Aorta (tissue), 5 donors: Measurements from ENCODE around the gene KCNH5. TPM values are rescaled to one million over a fixed set of nuclear protein-coding genes. Genes with fewer than 3 reads are reported as not detected.

Source experiments
- ATAC-seq: fragments of 200-7000 bp; cut with Tn5 transposase; one replicate; pipeline ENCODE4 v1.9.1; 2022; ENCODE audit warnings: moderate library complexity; ENCODE audit not compliant: low FRiP score
- DNase-seq, 2 donors: peaks; one replicate each; pipeline ENCODE4 v3.0.0-alpha.2; 2020
- H3K27ac ChIP-seq, 2 donors: one replicate each; pipeline ENCODE4 v1.5.1; 2013; ENCODE audit warnings: low read length in 2 of 2, mild to moderate bottlenecking in 2 of 2, moderate library complexity in 2 of 2, control low read depth in 1 of 2, inconsistent platforms in 1 of 2, low read depth in 1 of 2
- H3K27me3 ChIP-seq, 2 donors: one replicate each; pipeline ENCODE4 v1.6.1; 2013; ENCODE audit warnings: control low read depth in 1 of 2, low read length in 1 of 2, mild to moderate bottlenecking in 1 of 2, moderate library complexity in 1 of 2; ENCODE audit not compliant: insufficient read depth in 2 of 2, control insufficient read depth in 1 of 2
- H3K36me3 ChIP-seq, 2 donors: one replicate each; pipeline ENCODE4 v1.6.1; 2013; ENCODE audit warnings: control low read depth in 1 of 2, low read length in 1 of 2, mild to moderate bottlenecking in 1 of 2; ENCODE audit not compliant: insufficient read depth in 2 of 2, control insufficient read depth in 1 of 2
- H3K4me1 ChIP-seq, 2 donors: one replicate each; pipeline ENCODE4 v1.6.1; 2013; ENCODE audit warnings: low read length in 2 of 2, control low read depth in 1 of 2, mild to moderate bottlenecking in 1 of 2, moderate library complexity in 1 of 2; ENCODE audit not compliant: insufficient read depth in 2 of 2, control insufficient read depth in 1 of 2
- H3K4me3 ChIP-seq, 2 donors: one replicate each; pipeline ENCODE4 v1.5.1; 2013; ENCODE audit warnings: low read length in 2 of 2, control low read depth in 1 of 2, mild to moderate bottlenecking in 1 of 2
- H3K9me3 ChIP-seq: one replicate; pipeline ENCODE4 v1.6.1; 2013; ENCODE audit warnings: mild to moderate bottlenecking, low read length; ENCODE audit not compliant: control insufficient read depth
- WGBS, 2 donors: extraction: QIAGEN DNeasy Blood & Tissue Kit; methylation state at CpG; one replicate each; pipeline ENCODE4 v1.1.7; 2013; 5-methylcytosine and 5-hydroxymethylcytosine counted together
- intact Hi-C, 2 donors: fragments of 100-400 bp; cut with DNase I; formaldehyde crosslinking; loops; one replicate each; pipeline versions ENCODE4 v1.14.2 to v1.15.0; 2022
- polyA plus RNA-seq, 2 donors: library from polyadenylated mRNA; stranded (reverse); fragments of 200-250 nt; gene quantifications; one replicate each; pipeline ENCODE4 v1.2.3, GENCODE V29; 2013
- total RNA-seq, 2 donors: library from RNA; stranded (reverse); fragmentation: NEBNext Ultra II Directional; extraction: Animal tissue kit (Norgen Biotek cat#: 25700); gene quantifications; one replicate each; pipeline ENCODE4 v1.2.1, GENCODE V29; 2021
- donor health status: healthy with polysubstance abuse.
- donor health status: Bipolar disorder and iron deficiency.
- donor health status: DM: no; HTN: no; CAD: no.
- donor health status: DM: no; HTN: no; CAD: no.
- donor health status: DM: yes; HTN: yes; CAD: no.

Gene KCNH5
- total and polyA plus RNA-seq, 4 donors = not detected

DNA sequence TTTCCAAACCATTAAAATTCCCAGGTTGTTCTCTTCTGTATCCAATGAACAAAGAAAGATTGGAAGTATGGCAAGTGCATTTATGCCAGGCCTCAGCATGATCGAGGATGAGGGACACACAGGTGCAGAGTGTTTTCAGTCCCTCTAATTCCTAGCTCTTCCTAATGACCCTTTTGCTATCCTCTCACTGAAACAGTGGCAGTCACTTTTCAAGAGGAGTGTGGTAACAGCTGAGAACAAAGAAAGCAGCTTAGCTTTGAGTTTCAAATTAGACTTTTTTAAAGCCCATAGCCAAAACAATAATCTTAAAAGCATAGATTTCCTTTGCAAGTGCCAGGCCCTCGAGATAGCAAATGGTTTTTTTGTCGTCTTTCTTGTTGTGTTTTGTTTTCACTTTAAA, 110.8 kb downstream of the KCNH5 start:
- no peaks in the 10 kb centered on the region for H3K9me3 ChIP-seq
- DNase-seq (no peak), ATAC-seq (no peak)
- WGBS, 2 donors = 24 to 40% methylated on average over 3 of the region's 3 CpGs
- H3K4me3 ChIP-seq = no peak overlapping the region
- intact Hi-C loops = no loop called here
- no peak overlapping the region for H3K27ac ChIP-seq
- no peaks in the 10 kb centered on the region for H3K36me3 ChIP-seq
- H3K4me1 ChIP-seq = no peaks in the 10 kb centered on the region
- no peaks in the 10 kb centered on the region for H3K27me3 ChIP-seq

DNA sequence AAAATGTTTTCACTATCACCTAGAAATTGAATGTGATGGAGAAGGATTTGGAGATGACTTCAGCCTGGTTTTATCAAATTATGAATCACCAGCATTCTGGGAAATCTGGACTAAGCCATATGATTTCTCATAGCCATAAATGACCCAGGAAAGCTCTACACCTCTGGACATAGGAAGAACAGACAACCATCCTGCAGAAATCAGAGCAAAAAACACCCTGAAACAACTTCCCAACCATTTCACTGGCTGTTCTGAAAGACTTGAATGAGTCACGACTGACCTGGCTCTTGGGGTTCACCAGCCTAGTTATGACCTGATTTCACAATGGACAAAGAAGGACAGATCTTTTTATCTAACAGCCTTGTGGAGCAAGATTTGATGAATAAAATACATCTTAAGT, 123.8 kb downstream of the KCNH5 start:
- intact Hi-C loops = no loop called here
- DNase-seq = no peak
- no peak for ATAC-seq
- Histone ChIP-seq H3K27me3 (no peaks in the 10 kb centered on the region), H3K27ac (no peak overlapping the region), H3K9me3 (no peaks in the 10 kb centered on the region), H3K4me3 (no peak overlapping the region), H3K36me3 (no peaks in the 10 kb centered on the region), H3K4me1 (no peaks in the 10 kb centered on the region)
- 67 to 70% methylated on average over 1 of the region's 1 CpG for WGBS, 2 donors

DNA sequence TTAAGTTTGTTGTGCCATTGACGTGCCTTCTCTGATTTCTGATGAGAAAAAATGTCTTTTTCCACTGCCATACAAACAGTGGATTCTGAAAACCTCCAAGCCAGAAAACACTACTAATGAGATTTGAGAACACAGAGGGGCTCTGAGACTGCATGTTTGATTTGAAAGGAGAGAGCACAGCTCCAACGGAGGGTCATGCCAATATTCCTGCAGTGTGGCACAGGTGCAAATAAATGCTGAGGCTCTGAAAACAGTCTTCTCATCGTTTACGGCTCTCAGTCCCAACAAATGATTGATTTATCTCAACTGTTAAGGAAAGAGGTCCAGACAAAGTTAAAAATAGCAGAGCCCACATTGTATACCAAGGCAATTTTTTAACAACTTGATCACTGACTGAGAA, 128.7 kb downstream of the KCNH5 start:
- Histone ChIP-seq H3K4me1 (no peaks in the 10 kb centered on the region), H3K27me3 (no peaks in the 10 kb centered on the region), H3K4me3 (no peak overlapping the region), H3K9me3 (no peaks in the 10 kb centered on the region), H3K36me3 (no peaks in the 10 kb centered on the region), H3K27ac (no peak overlapping the region)
- DNase-seq = no peak
- intact Hi-C loops = no loop called here
- no peak for ATAC-seq
- 16 to 17% methylated on average over 4 of the region's 4 CpGs for WGBS, 2 donors

DNA sequence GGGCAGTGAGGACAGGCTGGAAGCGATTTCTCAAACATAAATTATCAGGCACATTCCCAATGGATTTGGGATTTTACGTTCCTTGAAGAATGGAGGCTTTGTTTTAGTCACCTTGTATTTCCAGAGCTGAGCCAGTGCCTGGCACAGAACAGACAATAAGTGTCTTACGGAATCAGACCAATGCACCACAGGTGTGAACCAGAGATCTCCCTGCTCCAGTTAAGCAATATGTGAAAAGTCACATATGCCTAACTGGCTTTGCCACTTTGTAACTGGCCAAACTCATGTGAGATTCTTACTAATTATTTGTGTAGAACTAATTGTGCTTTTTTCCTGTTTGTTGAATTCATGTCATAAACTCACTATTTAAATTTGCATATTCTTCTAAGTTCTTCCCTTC, 130.4 kb downstream of the KCNH5 start:
- DNase-seq = no peak
- Histone ChIP-seq H3K4me1 (no peaks in the 10 kb centered on the region), H3K27ac (no peak overlapping the region), H3K4me3 (no peak overlapping the region), H3K9me3 (no peaks in the 10 kb centered on the region), H3K36me3 (no peaks in the 10 kb centered on the region), H3K27me3 (no peaks in the 10 kb centered on the region)
- no peak for ATAC-seq
- 52 to 60% methylated on average over 3 of the region's 3 CpGs for WGBS, 2 donors
- intact Hi-C loops = no loop called here

DNA sequence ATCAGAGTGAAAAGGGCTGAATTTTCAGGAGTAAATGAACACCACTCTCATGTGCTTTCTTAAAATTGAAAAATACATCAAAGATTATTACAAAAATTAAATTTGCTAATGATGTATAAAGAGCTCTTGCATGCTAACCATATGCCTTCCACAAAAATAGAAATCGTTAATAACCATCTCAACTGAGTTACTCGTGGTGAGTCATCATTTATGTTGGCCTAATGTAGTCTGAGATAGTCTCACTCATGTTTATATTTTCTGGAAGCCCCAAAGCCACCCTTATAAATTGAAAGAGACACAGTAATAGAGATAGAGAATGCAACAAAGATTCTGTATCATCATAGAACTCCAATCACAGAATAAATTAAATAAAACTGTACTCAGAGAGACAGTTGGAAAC, 131.2 kb downstream of the KCNH5 start:
- H3K27ac ChIP-seq = no peak overlapping the region
- H3K9me3 ChIP-seq = no peaks in the 10 kb centered on the region
- H3K36me3 ChIP-seq = no peaks in the 10 kb centered on the region
- ATAC-seq = no peak
- H3K4me1 ChIP-seq = no peaks in the 10 kb centered on the region
- intact Hi-C loops = no loop called here
- no peak for DNase-seq
- H3K4me3 ChIP-seq = no peak overlapping the region
- no peaks in the 10 kb centered on the region for H3K27me3 ChIP-seq
- 20 to 28% methylated on average over 2 of the region's 2 CpGs for WGBS, 2 donors

DNA sequence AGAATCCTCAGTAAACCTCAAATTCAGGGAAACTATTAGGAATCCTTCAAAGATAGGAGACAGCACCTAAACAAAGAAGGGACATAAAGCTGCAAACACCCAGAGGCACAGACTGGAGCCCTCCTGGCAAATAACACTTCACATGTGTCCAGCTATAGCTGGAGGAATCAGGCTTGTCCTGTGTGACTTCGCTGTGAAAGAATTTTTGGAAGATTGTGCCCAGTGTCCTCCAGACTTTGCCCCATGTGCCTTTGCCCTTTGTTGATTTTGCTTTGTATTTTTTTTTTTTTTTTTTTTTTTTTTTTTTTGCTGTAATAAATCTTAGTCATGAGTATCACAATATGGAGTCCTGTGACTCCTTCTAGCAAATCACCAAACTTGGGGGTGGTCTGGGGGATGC, 136.8 kb downstream of the KCNH5 start:
- Histone ChIP-seq H3K27ac (no peak overlapping the region), H3K4me1 (no peaks in the 10 kb centered on the region), H3K27me3 (no peaks in the 10 kb centered on the region), H3K4me3 (no peak overlapping the region), H3K36me3 (no peaks in the 10 kb centered on the region), H3K9me3 (peaks cover 4% of the 10 kb centered on the region)
- intact Hi-C loops = no loop called here
- WGBS, 2 donors = 85 to 90% methylated on average over 1 of the region's 1 CpG
- ATAC-seq (no peak), DNase-seq (no peak)

DNA sequence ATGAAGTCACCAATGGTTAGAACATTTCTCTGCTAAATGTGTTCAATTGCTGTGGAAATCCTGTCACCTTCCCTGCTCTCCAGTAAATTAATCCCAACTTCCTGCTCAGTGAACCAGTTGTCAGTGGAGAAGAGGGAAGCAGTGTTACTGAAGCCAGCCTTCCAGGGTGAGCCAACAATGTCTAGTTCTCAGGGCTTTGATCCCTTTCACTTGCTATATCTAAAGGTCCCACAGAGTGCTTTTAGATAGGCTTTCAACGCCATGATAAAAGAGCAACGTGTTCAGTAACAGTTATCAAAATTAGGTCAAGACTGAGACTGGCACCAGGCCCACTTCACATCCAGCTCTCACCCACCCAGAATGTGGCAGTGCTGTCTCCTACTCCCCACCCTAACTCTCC, 139.7 kb downstream of the KCNH5 start:
- Histone ChIP-seq H3K4me3 (no peak overlapping the region), H3K27ac (no peak overlapping the region), H3K4me1 (no peaks in the 10 kb centered on the region), H3K9me3 (peaks cover 4% of the 10 kb centered on the region), H3K27me3 (no peaks in the 10 kb centered on the region), H3K36me3 (no peaks in the 10 kb centered on the region)
- ATAC-seq = no peak
- DNase-seq = no peak
- WGBS, 2 donors = 47 to 51% methylated on average over 2 of the region's 2 CpGs
- intact Hi-C loops = no loop called here

DNA sequence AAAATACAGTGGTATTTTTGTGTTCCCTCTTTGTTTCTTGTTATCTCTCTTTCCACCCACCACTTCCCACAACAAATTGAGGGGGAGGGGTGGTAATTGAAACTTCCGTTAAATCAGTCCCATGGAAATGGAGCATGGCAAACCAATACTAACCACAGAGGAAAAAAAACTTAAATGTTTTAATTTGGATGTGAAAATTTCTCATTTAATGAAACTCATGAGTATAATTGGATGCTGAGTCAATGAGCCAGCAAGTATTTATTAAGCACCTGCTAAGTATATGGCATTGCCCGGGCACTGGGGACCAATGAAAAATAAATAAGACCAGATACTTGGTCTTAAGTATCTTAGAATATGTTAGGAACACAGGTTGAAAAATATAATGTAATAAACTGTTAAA, 147.5 kb downstream of the KCNH5 start:
- Histone ChIP-seq H3K27me3 (no peaks in the 10 kb centered on the region), H3K4me1 (no peaks in the 10 kb centered on the region), H3K36me3 (no peaks in the 10 kb centered on the region), H3K4me3 (no peak overlapping the region), H3K27ac (no peak overlapping the region), H3K9me3 (no peaks in the 10 kb centered on the region)
- ATAC-seq (no peak), DNase-seq (no peak)
- intact Hi-C loops = no loop called here
- WGBS, 2 donors = 42 to 58% methylated on average over 2 of the region's 2 CpGs

DNA sequence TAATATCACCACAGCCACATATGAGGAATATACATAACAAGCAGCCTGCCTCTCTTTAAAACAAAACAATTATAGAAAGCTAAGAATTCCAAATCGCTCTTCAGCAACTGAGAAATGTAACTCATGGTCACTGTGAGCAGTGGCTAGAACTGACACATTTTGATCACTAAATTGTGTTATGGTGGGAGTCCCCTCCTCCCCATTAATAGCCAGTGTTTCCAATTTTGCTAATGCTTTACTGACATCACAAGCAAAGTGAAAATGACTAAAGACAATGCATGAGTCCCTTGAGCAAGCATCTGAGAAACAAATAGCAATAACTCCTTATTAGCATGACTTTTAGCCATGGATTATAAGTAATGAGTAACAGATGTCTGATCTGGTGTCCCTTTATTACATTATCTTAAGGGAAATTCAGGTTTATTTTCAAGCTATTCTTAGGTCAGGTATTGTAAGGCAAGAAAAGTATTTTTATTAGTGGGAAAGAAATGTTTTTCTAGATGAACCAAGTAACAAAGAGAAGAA, 148.3 kb downstream of the KCNH5 start:
- DNase-seq (no peak), ATAC-seq (no peak)
- no peaks in the 10 kb centered on the region for H3K9me3 ChIP-seq
- no peaks in the 10 kb centered on the region for H3K4me1 ChIP-seq
- 71 to 88% methylated on average over 1 of the region's 1 CpG for WGBS, 2 donors
- no peak overlapping the region for H3K4me3 ChIP-seq
- intact Hi-C loops = no loop called here
- H3K36me3 ChIP-seq = no peaks in the 10 kb centered on the region
- no peaks in the 10 kb centered on the region for H3K27me3 ChIP-seq
- H3K27ac ChIP-seq = no peak overlapping the region
